CD4-positive, CD25-positive, alpha-beta regulatory T cell (primary cell): Measurements from ENCODE around the gene MAD2L1. TPM values are rescaled to one million over a fixed set of nuclear protein-coding genes. Genes with fewer than 3 reads are reported as not detected.

ENCODE experiments used
- ATAC-seq, 2 donors: fragments of 150-1000 bp; cut with Tn5 transposase; one replicate each; pipeline ENCODE4 v1.10.0; 2021; ENCODE audit warnings: low read depth in 2 of 2, moderate number of reproducible peaks in 2 of 2, moderate library complexity in 1 of 2
- DNase-seq, 3 donors: peaks; one replicate each; pipeline versions ENCODE4 v3.0.0 to v3.0.0-alpha.2; 2012 to 2022; ENCODE audit warnings: mixed read lengths in 1 of 3
- H3K27ac ChIP-seq: one replicate; pipeline ENCODE4 v1.7.0; 2013; ENCODE audit warnings: mild to moderate bottlenecking, low read length; ENCODE audit not compliant: insufficient read depth, poor library complexity, severe bottlenecking
- H3K27me3 ChIP-seq: one replicate; pipeline ENCODE4 v1.7.0; 2013; ENCODE audit warnings: low read length; ENCODE audit not compliant: control insufficient read depth, insufficient read depth
- H3K36me3 ChIP-seq: one replicate; pipeline ENCODE4 v1.7.0; 2013; ENCODE audit warnings: mild to moderate bottlenecking, low read length, moderate library complexity; ENCODE audit not compliant: control insufficient read depth, insufficient read depth
- H3K4me1 ChIP-seq: 2 replicates; pipeline ENCODE4 v1.7.0; 2013; ENCODE audit warnings: mild to moderate bottlenecking, low read length; ENCODE audit not compliant: insufficient read depth, control insufficient read depth, poor library complexity, severe bottlenecking
- H3K4me3 ChIP-seq: one replicate; pipeline ENCODE4 v1.7.0; 2013; ENCODE audit warnings: low read depth, mild to moderate bottlenecking, low read length, moderate library complexity
- H3K9me3 ChIP-seq, 2 experiments: 1 replicate in 1 of 2; 2 replicates in 1 of 2; pipeline ENCODE4 v1.7.0; 2013; ENCODE audit warnings: low read length in 2 of 2, mild to moderate bottlenecking in 1 of 2, moderate library complexity in 1 of 2; ENCODE audit not compliant: control insufficient read depth in 2 of 2
- H3K27ac Mint-ChIP-seq, 3 donors: one replicate each; pipeline ENCODE4 v1.8.0; 2020 to 2022; ENCODE audit warnings: mild to moderate bottlenecking in 3 of 3, mixed read lengths in 3 of 3, moderate library complexity in 2 of 3
- H3K27me3 Mint-ChIP-seq: one replicate; pipeline ENCODE4 v1.8.0; 2022; ENCODE audit warnings: mild to moderate bottlenecking, mixed read lengths
- H3K36me3 Mint-ChIP-seq: one replicate; pipeline ENCODE4 v1.8.0; 2020; ENCODE audit warnings: mixed read lengths
- H3K4me1 Mint-ChIP-seq, 4 donors: one replicate each; pipeline ENCODE4 v1.8.0; 2020 to 2022; ENCODE audit warnings: mixed read lengths in 4 of 4, mild to moderate bottlenecking in 1 of 4
- H3K4me3 Mint-ChIP-seq, 4 donors: one replicate each; pipeline ENCODE4 v1.8.0; 2020 to 2022; ENCODE audit warnings: mild to moderate bottlenecking in 4 of 4, mixed read lengths in 4 of 4, moderate library complexity in 3 of 4
- H3K9me3 Mint-ChIP-seq, 7 donors: one replicate each; pipeline ENCODE4 v1.8.0; 2020 to 2022; ENCODE audit warnings: mixed read lengths in 7 of 7, mild to moderate bottlenecking in 3 of 7, moderate library complexity in 2 of 7
- polyA plus RNA-seq, 4 donors: library from polyadenylated mRNA; unstranded; fragments of 300-500 nt; fragmentation: Illumina TruSeq; gene quantifications; one replicate each; pipeline ENCODE4 v1.2.3, GENCODE V29; 2021
- total RNA-seq: library from RNA; stranded (reverse); gene quantifications from one replicate; pipeline ENCODE4 v1.2.3, GENCODE V29; 2022

MAD2L1 gene
- total and polyA plus RNA-seq, 5 donors from 2014 or later: 6.3 to 16.5 (median 15.5) TPM

GRCh38 chr4:120017939-120018692, 48.5 kb downstream of the MAD2L1 start:
- Histone ChIP-seq H3K36me3 (no peaks in the 10 kb centered on the region), H3K4me1 (no peaks in the 10 kb centered on the region), H3K9me3 (no peaks in the 10 kb centered on the region), H3K27ac (no peak overlapping the region), H3K4me3 (no peak overlapping the region), H3K27me3 (no peaks in the 10 kb centered on the region)
- Mint-ChIP-seq H3K36me3 (no peaks in the 10 kb centered on the region), H3K4me1 (no peaks in the 10 kb centered on the region), H3K9me3 (peaks cover 0 to 4% (median 0%) of the 10 kb centered on the region in 7 donors), H3K4me3 (no peak overlapping the region), H3K27ac (no peak overlapping the region), H3K27me3 (peaks cover 6% of the 10 kb centered on the region)
- ATAC-seq (no peak), DNase-seq (no peak)

- Mint-ChIP-seq H3K9me3 (peaks cover 0 to 4% (median 0%) of the 10 kb centered on the region in 7 donors), H3K36me3 (no peaks in the 10 kb centered on the region), H3K27ac (no peak overlapping the region), H3K4me3 (no peak overlapping the region), H3K4me1 (no peaks in the 10 kb centered on the region), H3K27me3 (peaks cover 4% of the 10 kb centered on the region)
- H3K4me3 ChIP-seq: no peak overlapping the region
- H3K4me1 ChIP-seq: no peaks in the 10 kb centered on the region
- ATAC-seq (no peak), DNase-seq (no peak)
- H3K9me3 ChIP-seq: no peaks in the 10 kb centered on the region
- no peaks in the 10 kb centered on the region for H3K36me3 ChIP-seq
- H3K27ac ChIP-seq: no peak overlapping the region
- H3K27me3 ChIP-seq: no peaks in the 10 kb centered on the region
Observed at GRCh38 chr4:120011725-120012124, 54.9 kb downstream of the MAD2L1 start.

- Histone ChIP-seq H3K27me3 (no peaks in the 10 kb centered on the region), H3K27ac (no peak overlapping the region), H3K36me3 (no peaks in the 10 kb centered on the region), H3K4me3 (no peak overlapping the region), H3K9me3 (no peaks in the 10 kb centered on the region), H3K4me1 (no peaks in the 10 kb centered on the region)
- no peak overlapping the region for H3K27ac Mint-ChIP-seq
- H3K9me3 Mint-ChIP-seq: peaks cover 0 to 4% (median 0%) of the 10 kb centered on the region in 7 donors
- peaks cover 4% of the 10 kb centered on the region for H3K27me3 Mint-ChIP-seq
- DNase-seq: no peak
- H3K36me3 Mint-ChIP-seq: no peaks in the 10 kb centered on the region
- H3K4me1 Mint-ChIP-seq: no peaks in the 10 kb centered on the region
- H3K4me3 Mint-ChIP-seq: no peak overlapping the region
- ATAC-seq: no peak
Observed at GRCh38 chr4:120010646-120011045, 56.0 kb downstream of the MAD2L1 start.

- H3K4me3 ChIP-seq: no peak overlapping the region
Observed at GRCh38 chr4:120009731-120010130, 56.9 kb downstream of the MAD2L1 start.

GRCh38 chr4:120008957-120009356, 57.7 kb downstream of the MAD2L1 start:
- ATAC-seq (no peak), DNase-seq (no peak)
- Histone ChIP-seq H3K27me3 (no peaks in the 10 kb centered on the region), H3K9me3 (no peaks in the 10 kb centered on the region), H3K27ac (no peak overlapping the region), H3K4me3 (no peak overlapping the region), H3K36me3 (no peaks in the 10 kb centered on the region), H3K4me1 (no peaks in the 10 kb centered on the region)
- no peaks in the 10 kb centered on the region for H3K36me3 Mint-ChIP-seq
- no peak overlapping the region for H3K27ac Mint-ChIP-seq
- H3K4me3 Mint-ChIP-seq: no peak overlapping the region
- peaks cover 4% of the 10 kb centered on the region for H3K27me3 Mint-ChIP-seq
- no peaks in the 10 kb centered on the region for H3K4me1 Mint-ChIP-seq
- peaks cover 0 to 2% (median 0%) of the 10 kb centered on the region in 7 donors for H3K9me3 Mint-ChIP-seq

More at GRCh38 chr4:120009731-120010130, 56.9 kb downstream of the MAD2L1 start:
- Histone ChIP-seq H3K9me3 (no peaks in the 10 kb centered on the region), H3K27me3 (no peaks in the 10 kb centered on the region), H3K27ac (no peak overlapping the region), H3K36me3 (no peaks in the 10 kb centered on the region), H3K4me1 (no peaks in the 10 kb centered on the region)
- H3K36me3 Mint-ChIP-seq: no peaks in the 10 kb centered on the region
- ATAC-seq (no peak), DNase-seq (no peak)
- H3K27me3 Mint-ChIP-seq: peaks cover 4% of the 10 kb centered on the region
- no peaks in the 10 kb centered on the region for H3K4me1 Mint-ChIP-seq
- H3K4me3 Mint-ChIP-seq: no peak overlapping the region
- H3K9me3 Mint-ChIP-seq: peaks cover 0 to 2% (median 0%) of the 10 kb centered on the region in 7 donors
- H3K27ac Mint-ChIP-seq: no peak overlapping the region

- Mint-ChIP-seq H3K36me3 (no peaks in the 10 kb centered on the region), H3K4me1 (no peaks in the 10 kb centered on the region)
Observed at GRCh38 chr4:120007896-120008436, 58.7 kb downstream of the MAD2L1 start.

GRCh38 chr4:120007191-120007871, 59.3 kb downstream of the MAD2L1 start:
- peaks cover 4% of the 10 kb centered on the region for H3K27me3 Mint-ChIP-seq
- Histone ChIP-seq H3K4me3 (no peak overlapping the region), H3K27me3 (no peaks in the 10 kb centered on the region), H3K4me1 (no peaks in the 10 kb centered on the region), H3K27ac (no peak overlapping the region), H3K36me3 (no peaks in the 10 kb centered on the region), H3K9me3 (no peaks in the 10 kb centered on the region)
- no peaks in the 10 kb centered on the region for H3K36me3 Mint-ChIP-seq
- H3K4me3 Mint-ChIP-seq: no peak overlapping the region
- ATAC-seq: no peak
- H3K4me1 Mint-ChIP-seq: no peaks in the 10 kb centered on the region
- H3K9me3 Mint-ChIP-seq: peaks cover 0 to 2% (median 0%) of the 10 kb centered on the region in 7 donors
- DNase-seq: no peak
- no peak overlapping the region for H3K27ac Mint-ChIP-seq

More at GRCh38 chr4:120007896-120008436, 58.7 kb downstream of the MAD2L1 start:
- H3K27ac ChIP-seq: no peak overlapping the region
- H3K27me3 Mint-ChIP-seq: peaks cover 4% of the 10 kb centered on the region
- no peak overlapping the region for H3K27ac Mint-ChIP-seq
- H3K9me3 Mint-ChIP-seq: peaks cover 0 to 2% (median 0%) of the 10 kb centered on the region in 7 donors
- ATAC-seq: no peak
- no peaks in the 10 kb centered on the region for H3K9me3 ChIP-seq
- H3K4me1 ChIP-seq: no peaks in the 10 kb centered on the region
- no peak overlapping the region for H3K4me3 Mint-ChIP-seq
- DNase-seq: no peak
- no peak overlapping the region for H3K4me3 ChIP-seq
- no peaks in the 10 kb centered on the region for H3K27me3 ChIP-seq
- H3K36me3 ChIP-seq: no peaks in the 10 kb centered on the region
